Gastrocnemius medialis (tissue), 4 donors: ENCODE measurements around the gene RBM34.

Experiments
- POLR2A ChIP-seq, 2 donors: fragments of 450-650 bp; IDR thresholded peaks; one replicate each; pipeline ENCODE4 v1.6.1; 2017; ENCODE audit warnings: antibody characterized with exemption in 2 of 2, mild to moderate bottlenecking in 2 of 2, moderate library complexity in 2 of 2
- TF ChIP-seq, protein P1 (sequence below), 5 experiments: fragments of 450-650 bp in 3 of 5; fragments of 200-600 bp in 2 of 5; sonication (generic) in 2 of 5; IDR thresholded peaks in 4 of 5; conservative IDR thresholded peaks in 1 of 5; 1 replicate in 4 of 5; 2 replicates in 1 of 5; pipeline ENCODE4 v1.5.1; 2016 to 2019; ENCODE audit warnings: antibody characterized with exemption in 5 of 5, mild to moderate bottlenecking in 3 of 5, moderate library complexity in 3 of 5

GRCh38 chr1:235151033-235151432 is 10.0 kb downstream of the RBM34 start:
- TF ChIP-seq, protein P1, sequence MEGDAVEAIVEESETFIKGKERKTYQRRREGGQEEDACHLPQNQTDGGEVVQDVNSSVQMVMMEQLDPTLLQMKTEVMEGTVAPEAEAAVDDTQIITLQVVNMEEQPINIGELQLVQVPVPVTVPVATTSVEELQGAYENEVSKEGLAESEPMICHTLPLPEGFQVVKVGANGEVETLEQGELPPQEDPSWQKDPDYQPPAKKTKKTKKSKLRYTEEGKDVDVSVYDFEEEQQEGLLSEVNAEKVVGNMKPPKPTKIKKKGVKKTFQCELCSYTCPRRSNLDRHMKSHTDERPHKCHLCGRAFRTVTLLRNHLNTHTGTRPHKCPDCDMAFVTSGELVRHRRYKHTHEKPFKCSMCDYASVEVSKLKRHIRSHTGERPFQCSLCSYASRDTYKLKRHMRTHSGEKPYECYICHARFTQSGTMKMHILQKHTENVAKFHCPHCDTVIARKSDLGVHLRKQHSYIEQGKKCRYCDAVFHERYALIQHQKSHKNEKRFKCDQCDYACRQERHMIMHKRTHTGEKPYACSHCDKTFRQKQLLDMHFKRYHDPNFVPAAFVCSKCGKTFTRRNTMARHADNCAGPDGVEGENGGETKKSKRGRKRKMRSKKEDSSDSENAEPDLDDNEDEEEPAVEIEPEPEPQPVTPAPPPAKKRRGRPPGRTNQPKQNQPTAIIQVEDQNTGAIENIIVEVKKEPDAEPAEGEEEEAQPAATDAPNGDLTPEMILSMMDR (IDR thresholded peaks at IDR 0.05 in 4 of 5, conservative IDR thresholded peaks at IDR 0.05 in 1 of 5): no peak
- no peak for TF ChIP-seq POLR2A (IDR thresholded peaks at IDR 0.05)
